KBM-7 (cell line): ENCODE results near the gene NPAS1.
"Not testable (repeated sequence)": the region's sequence is repeated elsewhere in the genome, so short reads cannot be mapped to it uniquely, and the experiment has no call there.

Experiments used
- DNase-seq: peaks from one replicate; pipeline ENCODE4 v3.0.0-alpha.2; 2015
- in situ Hi-C: fragments of 300-500 bp; cut with MboI; formaldehyde crosslinking; loops from 2 replicates; pipeline ENCODE4 v1.14.3; 2020; ENCODE audit warnings: low sequenced_read_pairs, low pct_unique_long_range_greater_than_20kb, mixed read lengths

NPAS1 gene

DNA sequence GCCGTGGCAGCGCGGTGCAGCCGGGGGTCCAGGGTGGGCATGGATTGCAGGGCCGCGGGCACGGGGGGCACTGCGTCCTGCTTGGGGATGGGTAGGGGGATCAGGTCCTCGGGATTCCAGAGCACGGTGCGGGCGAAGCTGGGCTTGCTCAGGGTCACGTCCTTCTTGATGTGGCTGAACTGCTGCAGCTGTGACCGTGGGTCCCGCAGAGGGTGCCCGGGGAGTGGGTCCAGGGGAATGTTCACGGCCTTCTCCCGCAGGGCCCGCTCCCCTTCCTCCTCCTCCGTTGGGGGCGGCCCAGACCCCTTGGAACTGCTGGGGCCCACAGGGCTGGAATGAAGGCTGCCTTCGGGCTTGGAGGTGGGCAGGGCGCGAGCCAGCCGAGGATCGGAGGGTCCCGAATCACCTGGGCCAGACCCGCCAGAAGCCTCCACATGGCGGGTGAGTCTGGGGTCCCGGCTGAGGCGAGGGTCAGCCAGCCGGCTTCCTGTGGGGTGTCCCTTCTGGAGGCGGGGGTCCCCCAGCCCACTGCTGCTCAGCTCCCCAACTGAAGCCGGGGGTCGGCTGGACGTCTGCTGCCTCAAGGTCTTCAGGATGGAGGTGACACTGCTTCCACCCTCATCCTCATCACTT is 47.7 kb downstream of the NPAS1 start:
- in situ Hi-C loops, result no loop called here
- no peak for DNase-seq

- DNase-seq, result no peak
- in situ Hi-C loops, result no loop called here
Observed at GRCh38 chr19:47068246-47068645, 48.6 kb downstream of the NPAS1 start.

DNA sequence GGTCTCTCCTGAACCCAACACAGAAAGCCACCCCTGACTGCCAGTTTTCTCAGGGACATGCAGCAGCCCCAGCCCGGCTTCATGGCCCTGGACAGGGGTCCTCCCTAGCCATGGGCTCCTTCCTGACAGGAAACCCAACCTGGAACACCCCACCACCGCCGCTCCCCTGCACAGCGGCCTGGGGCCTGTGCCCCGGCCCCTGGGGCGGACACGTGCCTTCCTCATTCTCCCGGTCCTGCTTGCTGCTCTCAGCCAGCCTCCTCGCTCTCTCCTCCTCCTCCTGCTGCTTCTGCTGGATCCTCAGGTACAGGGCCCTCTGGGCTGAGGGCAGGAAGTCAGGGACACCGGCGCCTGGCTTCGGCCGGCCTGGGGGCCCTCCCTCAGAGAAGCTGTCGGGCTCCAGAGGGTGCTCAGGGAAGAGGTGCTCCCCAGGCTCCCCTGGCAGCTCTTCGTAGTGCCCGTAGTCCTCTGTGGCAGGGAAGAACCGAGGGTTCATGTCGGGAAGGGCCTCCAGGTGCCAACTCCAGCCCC is 49.3 kb downstream of the NPAS1 start:
- DNase-seq, result no peak
- in situ Hi-C loops, result no loop called here

DNA sequence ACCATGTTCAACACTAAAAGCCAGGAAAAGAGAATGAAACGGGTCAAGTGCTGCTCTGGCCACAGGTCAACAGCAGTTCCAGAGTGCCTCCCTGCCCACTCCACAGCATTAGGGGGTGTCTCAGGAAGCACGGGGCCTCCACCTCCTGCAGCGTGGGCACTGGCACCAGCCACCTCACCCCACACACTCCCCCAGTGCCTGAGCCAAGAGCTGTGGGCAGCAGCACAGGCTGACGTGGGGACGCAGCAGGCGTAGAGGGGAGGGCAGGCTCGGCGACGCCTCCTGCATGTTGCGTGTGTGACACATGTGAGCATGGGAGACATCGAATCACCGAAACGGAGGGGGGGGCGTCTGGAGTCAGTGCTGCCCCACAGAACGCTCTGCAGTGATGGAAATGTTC is 50.2 kb downstream of the NPAS1 start:
- no peak for DNase-seq
- in situ Hi-C loops, result no loop called here

DNA sequence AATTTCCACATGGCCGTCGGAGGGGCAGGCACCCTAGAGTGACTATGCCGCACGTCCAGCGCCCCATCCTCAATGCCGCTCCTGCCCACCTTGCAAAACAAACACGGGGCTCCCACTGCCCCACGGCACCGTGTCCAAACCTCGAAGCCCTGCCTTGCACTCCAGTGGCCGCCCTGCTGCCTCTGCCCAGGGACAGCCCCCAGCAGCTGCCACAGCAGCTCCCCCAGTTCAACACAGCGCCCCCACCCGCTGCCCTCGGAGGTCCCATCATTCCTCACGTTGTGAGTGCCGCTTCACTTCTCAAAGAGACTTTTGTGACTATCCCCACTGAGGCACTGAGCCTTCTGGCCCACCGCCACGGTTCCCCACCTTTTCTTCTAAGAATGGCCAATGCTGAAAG is 51.1 kb downstream of the NPAS1 start:
- no peak for DNase-seq
- in situ Hi-C loops, result no loop called here

DNA sequence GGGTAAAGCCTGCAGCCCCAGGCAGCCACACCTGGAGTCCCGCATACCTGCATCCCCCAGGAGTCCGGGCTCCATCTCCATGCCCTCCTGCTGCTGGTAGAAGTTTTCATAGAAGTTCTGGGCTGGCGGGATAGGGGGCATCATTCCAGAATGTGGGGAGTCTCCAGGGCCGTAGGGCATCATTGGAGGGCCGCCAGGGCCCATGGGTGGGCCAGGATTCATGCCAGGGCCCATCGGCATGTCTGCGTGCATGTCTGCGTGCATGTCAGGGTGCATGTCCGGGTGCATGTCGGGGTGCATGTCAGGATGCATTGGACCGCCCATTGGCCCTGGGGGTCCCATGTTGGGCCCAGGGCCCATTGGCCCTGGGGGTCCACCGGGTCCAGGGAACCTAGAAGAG is 52.1 kb downstream of the NPAS1 start:
- in situ Hi-C loops, result no loop called here
- DNase-seq, result no peak

- no peak for DNase-seq
- in situ Hi-C loops, result no loop called here
Observed at GRCh38 chr19:47072323-47072722, 52.7 kb downstream of the NPAS1 start.

DNA sequence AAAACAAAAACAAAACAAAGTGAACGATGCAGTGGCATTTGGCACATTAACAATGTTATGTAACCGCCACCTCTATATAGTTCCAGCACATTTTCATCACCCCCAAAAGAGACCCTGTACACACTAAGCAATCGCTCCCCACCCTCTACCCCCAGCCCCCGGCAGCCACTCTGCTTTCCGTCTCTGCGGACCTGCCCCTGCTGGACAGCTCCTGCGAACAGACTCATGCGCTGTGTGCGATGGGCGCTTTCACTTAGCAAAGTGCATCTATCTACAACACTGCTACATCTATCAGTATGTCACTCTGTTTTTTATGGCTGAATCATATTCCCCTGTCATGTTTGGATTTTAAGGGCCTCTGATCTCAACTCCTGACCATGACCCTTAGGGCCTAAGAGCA is 53.9 kb downstream of the NPAS1 start:
- in situ Hi-C loops, result no loop called here
- no peak for DNase-seq

- in situ Hi-C loops, result no loop called here
- DNase-seq, result no peak
Observed at GRCh38 chr19:47074621-47075020, 55.0 kb downstream of the NPAS1 start.

DNA sequence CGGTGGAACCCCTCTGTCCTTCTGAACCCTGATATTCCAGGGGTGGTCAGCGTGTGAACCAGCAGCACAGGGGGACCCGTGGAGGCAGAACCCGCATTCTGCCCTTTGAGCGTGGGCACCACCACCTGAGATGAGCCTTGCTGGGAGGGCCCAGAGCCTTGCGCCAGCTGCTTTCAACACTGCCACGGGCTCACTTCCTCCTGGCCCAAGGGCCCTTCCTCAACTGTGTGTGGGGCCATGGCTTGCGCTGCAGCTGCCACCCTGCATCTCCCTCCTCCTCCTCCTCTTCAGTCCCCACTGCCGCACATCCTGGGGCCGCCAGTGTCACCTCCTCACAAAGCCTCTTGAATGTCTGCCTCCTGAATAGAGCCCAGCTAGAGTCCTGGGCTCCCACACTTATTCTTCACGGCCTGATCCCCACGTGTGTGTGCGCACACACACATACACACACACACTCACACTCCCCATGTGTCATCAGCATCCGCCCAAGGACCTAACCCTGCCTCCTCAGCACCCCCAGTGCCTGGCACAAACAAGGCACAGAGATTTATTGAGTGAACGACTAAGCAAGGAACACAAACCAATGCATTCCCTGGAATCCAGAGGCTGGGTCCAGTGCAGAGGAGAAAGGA is 55.7 kb downstream of the NPAS1 start:
- DNase-seq, result no peak
- in situ Hi-C loops, result no loop called here

- DNase-seq, result no peak
- in situ Hi-C loops, result no loop called here
Observed at GRCh38 chr19:47075941-47076340, 56.3 kb downstream of the NPAS1 start.

DNA sequence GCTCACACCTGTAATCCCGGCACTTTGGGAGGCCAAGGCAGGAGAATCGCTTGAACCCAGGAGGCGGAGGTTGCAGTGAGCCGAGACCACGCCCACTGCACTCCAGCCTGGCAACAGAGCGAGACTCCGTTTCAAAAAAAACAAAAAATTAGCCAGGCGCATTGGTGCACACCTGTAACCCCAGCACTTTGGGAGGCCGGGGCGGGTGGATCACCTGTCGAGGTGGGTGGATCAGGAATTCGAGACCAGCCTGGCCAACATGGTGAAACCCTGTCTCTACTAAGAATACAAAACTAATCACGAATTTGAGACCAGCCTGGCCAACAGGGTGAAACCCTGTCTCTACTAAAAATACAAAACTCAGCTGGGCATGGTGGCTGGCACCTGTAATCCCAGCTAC is 58.7 kb downstream of the NPAS1 start:
- in situ Hi-C loops, result not testable (repeated sequence)

GRCh38 chr19:47081095-47081494 is 61.5 kb downstream of the NPAS1 start:
- in situ Hi-C loops, result no loop called here
- no peak for DNase-seq

More for the DNA sequence above, 58.7 kb downstream of the NPAS1 start:
- DNase-seq, result not testable (repeated sequence)

GRCh38 chr19:47082493-47082892 is 62.9 kb downstream of the NPAS1 start:
- no peak for DNase-seq
- in situ Hi-C loops, result no loop called here

GRCh38 chr19:47084879-47085439 is 65.3 kb downstream of the NPAS1 start:
- DNase-seq, result no peak
- in situ Hi-C loops, result no loop called here

DNA sequence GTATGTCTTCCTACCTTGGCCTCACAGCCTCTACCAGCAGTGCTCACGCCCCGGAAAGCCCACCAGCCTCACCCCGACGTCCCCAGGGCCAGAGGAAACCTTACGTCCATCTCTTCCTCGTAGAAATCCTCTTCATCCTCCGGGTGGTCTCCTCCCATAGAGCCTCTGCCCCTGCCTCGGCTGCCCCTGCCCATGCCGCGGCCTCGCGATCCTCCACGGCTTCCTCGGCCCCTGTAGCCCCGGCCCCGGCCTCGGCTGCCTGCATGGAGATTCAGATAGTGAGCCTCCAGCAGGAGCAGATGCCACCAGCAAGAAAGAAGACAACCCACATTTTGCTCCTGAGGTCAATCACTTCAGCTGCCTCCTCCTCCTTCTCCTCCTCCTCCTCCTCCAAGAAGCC is 66.6 kb downstream of the NPAS1 start:
- no peak for DNase-seq
- in situ Hi-C loops, result no loop called here

GRCh38 chr19:47089767-47090350 is 70.2 kb downstream of the NPAS1 start:
- DNase-seq, result no peak
- in situ Hi-C loops, result no loop called here

DNA sequence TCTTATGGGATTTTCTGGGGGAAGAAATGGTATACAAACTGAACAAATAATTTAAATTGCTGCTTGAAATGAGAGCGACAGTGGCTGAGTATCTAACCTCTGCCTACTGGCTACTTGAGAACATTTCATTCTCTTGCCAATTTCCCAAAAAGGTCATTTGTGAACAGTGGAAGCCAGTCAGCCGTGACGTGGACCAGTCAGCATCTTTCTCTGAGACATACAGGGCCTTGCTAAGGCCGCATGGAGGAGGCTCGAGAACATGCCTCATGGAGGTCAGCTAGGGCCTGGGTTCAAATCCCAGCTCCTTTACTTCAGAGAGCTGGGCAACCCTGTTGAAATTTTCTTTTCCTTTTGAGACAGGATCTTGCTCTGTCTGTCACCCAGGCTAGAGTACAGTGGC is 73.6 kb downstream of the NPAS1 start:
- peak; percentile 24 for DNase-seq
- in situ Hi-C loops, result no loop called here

DNA sequence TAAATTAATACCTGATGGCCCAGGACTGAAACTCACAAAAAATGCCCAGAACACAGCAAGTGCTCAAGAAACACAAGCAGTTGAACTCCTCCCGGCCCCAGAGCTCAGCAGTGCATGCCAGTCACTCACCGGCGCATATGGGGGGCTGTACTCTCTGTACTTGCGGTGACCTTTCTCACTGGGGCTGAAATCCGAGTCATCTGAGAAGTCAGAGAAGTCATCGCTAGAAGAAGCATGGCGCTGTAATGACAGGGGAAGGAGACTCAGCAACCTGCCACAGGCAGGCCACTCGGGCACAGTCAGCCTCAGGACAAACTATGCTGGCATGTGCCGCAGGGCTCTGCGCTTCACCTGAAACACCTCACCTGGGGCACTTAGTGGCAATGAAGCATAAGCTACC is 74.2 kb downstream of the NPAS1 start:
- peak; percentile 57 for DNase-seq

More for the DNA sequence above, 74.2 kb downstream of the NPAS1 start:
- in situ Hi-C loops, result no loop called here
